Neural progenitor cell (in vitro differentiated cells): ENCODE measurements around the gene SPEM1.

Source experiments
- EZH2 ChIP-seq: fragments of 200-600 bp; sonication (generic); IDR thresholded peaks from 2 replicates; pipeline ENCODE4 v1.6.1; 2017; ENCODE audit warnings: antibody characterized with exemption, mild to moderate bottlenecking, moderate library complexity
- EZH2phosphoT487 ChIP-seq: fragments of 200-600 bp; sonication (generic); IDR thresholded peaks from 2 replicates; pipeline ENCODE4 v1.6.1; 2017; ENCODE audit warnings: antibody characterized with exemption
- TF ChIP-seq, protein P1 (sequence below): fragments of 200-600 bp; sonication (generic); IDR thresholded peaks from 2 replicates; pipeline ENCODE4 v1.5.1; 2017; ENCODE audit warnings: antibody characterized with exemption, mild to moderate bottlenecking

DNA sequence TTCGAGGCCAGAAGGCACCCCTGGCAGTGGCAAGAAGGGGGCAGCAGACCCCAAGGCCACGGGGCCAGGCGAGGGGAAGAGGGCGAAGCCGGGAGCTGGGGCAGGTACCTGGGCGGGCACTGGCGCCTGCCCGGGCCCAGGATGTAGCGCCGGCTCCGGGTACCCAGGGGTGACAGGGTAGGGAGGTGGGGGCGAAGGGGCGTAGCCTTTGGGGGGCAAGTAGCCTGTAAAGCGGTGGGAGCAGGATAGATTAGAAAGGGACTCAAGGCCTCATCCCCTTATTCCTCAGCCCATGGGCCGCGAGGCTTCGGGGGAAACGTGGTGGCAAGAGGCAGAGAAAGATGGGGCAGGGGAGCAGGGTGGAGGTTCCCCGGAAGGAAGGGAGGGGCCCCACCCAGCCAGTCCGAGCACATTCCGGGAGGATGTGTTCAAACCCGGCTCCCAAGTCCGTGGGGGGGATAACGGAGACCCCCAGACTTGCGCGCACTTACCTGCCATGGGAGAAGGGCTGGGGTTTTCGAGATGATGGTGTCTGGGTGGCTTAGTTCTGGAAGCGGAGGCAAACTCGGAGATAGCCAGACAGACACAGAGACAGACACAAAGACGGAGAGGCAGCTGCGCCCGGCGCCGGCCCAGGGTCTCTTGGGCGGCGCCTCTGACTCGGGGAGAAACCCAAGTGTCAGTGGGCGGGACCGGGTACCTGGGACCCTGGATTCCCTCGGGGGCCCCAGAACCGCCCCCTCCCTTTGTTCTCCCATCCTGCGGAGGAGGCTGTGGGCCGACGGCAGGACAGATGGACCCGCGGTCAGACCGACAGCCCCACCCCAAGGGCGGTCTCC is 26.3 kb upstream of the SPEM1 start:
- TF ChIP-seq, protein P1, sequence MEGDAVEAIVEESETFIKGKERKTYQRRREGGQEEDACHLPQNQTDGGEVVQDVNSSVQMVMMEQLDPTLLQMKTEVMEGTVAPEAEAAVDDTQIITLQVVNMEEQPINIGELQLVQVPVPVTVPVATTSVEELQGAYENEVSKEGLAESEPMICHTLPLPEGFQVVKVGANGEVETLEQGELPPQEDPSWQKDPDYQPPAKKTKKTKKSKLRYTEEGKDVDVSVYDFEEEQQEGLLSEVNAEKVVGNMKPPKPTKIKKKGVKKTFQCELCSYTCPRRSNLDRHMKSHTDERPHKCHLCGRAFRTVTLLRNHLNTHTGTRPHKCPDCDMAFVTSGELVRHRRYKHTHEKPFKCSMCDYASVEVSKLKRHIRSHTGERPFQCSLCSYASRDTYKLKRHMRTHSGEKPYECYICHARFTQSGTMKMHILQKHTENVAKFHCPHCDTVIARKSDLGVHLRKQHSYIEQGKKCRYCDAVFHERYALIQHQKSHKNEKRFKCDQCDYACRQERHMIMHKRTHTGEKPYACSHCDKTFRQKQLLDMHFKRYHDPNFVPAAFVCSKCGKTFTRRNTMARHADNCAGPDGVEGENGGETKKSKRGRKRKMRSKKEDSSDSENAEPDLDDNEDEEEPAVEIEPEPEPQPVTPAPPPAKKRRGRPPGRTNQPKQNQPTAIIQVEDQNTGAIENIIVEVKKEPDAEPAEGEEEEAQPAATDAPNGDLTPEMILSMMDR = peak; percentile 40
- TF ChIP-seq EZH2phosphoT487 (no peak), EZH2 (no peak)
